H1 (cell line): ENCODE results near the gene BTAF1. TPM values are rescaled to one million over a fixed set of nuclear protein-coding genes. Genes with fewer than 3 reads are reported as not detected.

Source experiments
- CTCF ChIA-PET: fragments of 300-600 bp; sonication (Branson Sonifier 250); formaldehyde crosslinking; loops from one replicate; lab custom pipeline; 2021; ENCODE audit not compliant: partially characterized antibody; lab: Charles Lee
- POLR2A ChIA-PET: fragments of 300-600 bp; sonication (Branson Sonifier 250); formaldehyde crosslinking; loops from one replicate; lab custom pipeline; 2021; ENCODE audit warnings: inconsistent platforms; ENCODE audit not compliant: partially characterized antibody; lab: Charles Lee
- DNase-seq, 2 experiments: peaks; one replicate each; pipeline versions ENCODE4 v3.0.0 to v3.0.0-alpha.2; 2010 to 2022; ENCODE audit warnings: low spot score in 2 of 2, low read depth in 1 of 2, mixed read lengths in 1 of 2
- FAIRE-seq: peaks from 2 replicates; lab custom pipeline; 2011; peaks lifted over from hg19 to GRCh38; lab: Jason Lieb, UNC
- H2AFZ ChIP-seq: 2 replicates; pipeline ENCODE4 v1.8.1; 2012; ENCODE audit warnings: low read length, inconsistent platforms
- H2AK5ac ChIP-seq: 2 replicates; pipeline ENCODE4 v1.6.1; 2013; ENCODE audit warnings: low read depth, low read length
- H2BK120ac ChIP-seq: replicated peaks from 2 replicates; pipeline ENCODE3; 2013; ENCODE audit warnings: low read depth, low read length, inconsistent platforms
- H2BK12ac ChIP-seq: 2 replicates; pipeline ENCODE4 v1.6.1; 2013; ENCODE audit warnings: low read depth, low read length
- H2BK15ac ChIP-seq: 2 replicates; pipeline ENCODE4 v1.6.1; 2013; ENCODE audit warnings: low read length
- H2BK20ac ChIP-seq: 2 replicates; pipeline ENCODE4 v1.6.1; 2013; ENCODE audit warnings: low read length
- H2BK5ac ChIP-seq: 2 replicates; pipeline ENCODE4 v1.6.1; 2013; ENCODE audit warnings: low read depth, low read length
- H3K14ac ChIP-seq: 2 replicates; pipeline ENCODE4 v1.6.1; 2013; ENCODE audit warnings: inconsistent platforms; ENCODE audit not compliant: insufficient read length
- H3K18ac ChIP-seq: 2 replicates; pipeline ENCODE4 v1.6.1; 2013; ENCODE audit warnings: low read length; ENCODE audit errors: extremely low read depth
- H3K23ac ChIP-seq: 2 replicates; pipeline ENCODE4 v1.6.1; 2013; ENCODE audit warnings: inconsistent platforms; ENCODE audit not compliant: insufficient read length
- H3K23me2 ChIP-seq: 2 replicates; pipeline ENCODE4 v1.6.1; 2013; ENCODE audit warnings: low read depth, low read length
- H3K27ac ChIP-seq: 2 replicates; pipeline ENCODE4 v1.6.1; 2011; ENCODE audit warnings: low read depth, low read length, inconsistent platforms
- H3K27me3 ChIP-seq, 4 experiments: replicated peaks in 1 of 4; 1 replicate in 1 of 4; 2 replicates in 3 of 4; pipeline versions ENCODE4 v1.6.1 to v1.8.1; 2011 to 2013; ENCODE audit warnings: low read length in 3 of 4, mild to moderate bottlenecking in 3 of 4, inconsistent platforms in 2 of 4, mixed read lengths in 2 of 4, moderate library complexity in 1 of 4; ENCODE audit not compliant: control insufficient read depth in 3 of 4, insufficient read depth in 3 of 4; ENCODE audit errors: extremely low read depth in 1 of 4
- H3K36me3 ChIP-seq, 4 experiments: 2 replicates each; pipeline versions ENCODE4 v1.6.1 to v1.8.1; 2011 to 2013; ENCODE audit warnings: mild to moderate bottlenecking in 4 of 4, low read length in 3 of 4, moderate library complexity in 2 of 4, control low read depth in 1 of 4, inconsistent platforms in 1 of 4; ENCODE audit not compliant: insufficient read depth in 4 of 4, control insufficient read depth in 2 of 4
- H3K4ac ChIP-seq: replicated peaks from 2 replicates; pipeline ENCODE3; 2013; ENCODE audit warnings: low read length, low read depth, mixed read lengths, inconsistent platforms; ENCODE audit not compliant: insufficient read length
- H3K4me1 ChIP-seq, 4 experiments: replicated peaks in 1 of 4; 1 replicate in 1 of 4; 2 replicates in 3 of 4; pipeline versions ENCODE4 v1.6.1 to v1.8.1; 2011 to 2013; ENCODE audit warnings: low read length in 3 of 4, inconsistent platforms in 2 of 4, mixed read lengths in 1 of 4; ENCODE audit not compliant: insufficient read depth in 4 of 4, control insufficient read depth in 3 of 4
- H3K4me2 ChIP-seq, 2 experiments: 2 replicates each; pipeline versions ENCODE4 v1.6.1 to v1.8.1; 2011 to 2013; ENCODE audit warnings: low read depth in 2 of 2, low read length in 2 of 2, control low read depth in 1 of 2, inconsistent platforms in 1 of 2, mild to moderate bottlenecking in 1 of 2; ENCODE audit not compliant: insufficient read depth in 1 of 2
- H3K4me3 ChIP-seq, 4 experiments: fragments of 200-600, 300-600 bp in 1 of 4; sonication (generic), shearing (Covaris generic), sonication (Bioruptor Twin) in 1 of 4; 2 replicates each; pipeline versions ENCODE4 v1.5.1 to v1.8.1; 2011 to 2016; ENCODE audit warnings: low read length in 4 of 4, low read depth in 3 of 4, control low read depth in 2 of 4, inconsistent platforms in 2 of 4, mild to moderate bottlenecking in 2 of 4, mixed read lengths in 1 of 4, moderate library complexity in 1 of 4; ENCODE audit not compliant: insufficient read depth in 2 of 4; ENCODE audit errors: extremely low read depth in 1 of 4
- H3K56ac ChIP-seq: replicated peaks from 2 replicates; pipeline ENCODE3; 2013; ENCODE audit warnings: low read depth, mild to moderate bottlenecking, mixed read lengths, low read length, inconsistent platforms; ENCODE audit not compliant: insufficient read length
- H3K79me1 ChIP-seq: 2 replicates; pipeline ENCODE4 v1.6.1; 2013; ENCODE audit warnings: low read depth, low read length, control low read depth
- H3K79me2 ChIP-seq, 2 experiments: 2 replicates each; pipeline versions ENCODE4 v1.6.1 to v1.8.1; 2012 to 2013; ENCODE audit warnings: low read length in 2 of 2, mild to moderate bottlenecking in 2 of 2, inconsistent platforms in 1 of 2; ENCODE audit not compliant: insufficient read depth in 2 of 2, control insufficient read depth in 1 of 2
- H3K9ac ChIP-seq, 4 experiments: replicated peaks in 1 of 4; 1 replicate in 1 of 4; 2 replicates in 3 of 4; pipeline versions ENCODE4 v1.6.1 to v1.8.1; 2011 to 2013; ENCODE audit warnings: low read depth in 3 of 4, low read length in 3 of 4, control low read depth in 2 of 4, mild to moderate bottlenecking in 2 of 4, moderate library complexity in 2 of 4, inconsistent platforms in 1 of 4; ENCODE audit errors: extremely low read depth in 1 of 4
- H3K9me3 ChIP-seq, 2 experiments: 2 replicates each; pipeline versions ENCODE4 v1.6.1 to v1.8.1; 2012 to 2013; ENCODE audit warnings: mild to moderate bottlenecking in 2 of 2, moderate library complexity in 2 of 2, control low read depth in 1 of 2, inconsistent platforms in 1 of 2, low read depth in 1 of 2, low read length in 1 of 2, mixed read lengths in 1 of 2; ENCODE audit not compliant: insufficient read depth in 2 of 2
- H4K20me1 ChIP-seq, 2 experiments: replicated peaks in 1 of 2; 2 replicates each; pipeline versions ENCODE3 to v1.8.1; 2011 to 2013; ENCODE audit warnings: inconsistent platforms in 2 of 2, low read length in 2 of 2, mild to moderate bottlenecking in 1 of 2; ENCODE audit not compliant: insufficient read depth in 2 of 2, control insufficient read depth in 1 of 2
- H4K5ac ChIP-seq: 2 replicates; pipeline ENCODE4 v1.6.1; 2013; ENCODE audit warnings: low read length, low read depth, mixed read lengths, inconsistent platforms; ENCODE audit not compliant: insufficient read length
- H4K8ac ChIP-seq: 2 replicates; pipeline ENCODE4 v1.8.0; 2013; ENCODE audit warnings: mild to moderate bottlenecking, moderate library complexity, low read length, inconsistent platforms; ENCODE audit not compliant: insufficient read depth; ENCODE audit errors: extremely low read depth
- H4K91ac ChIP-seq: replicated peaks from 2 replicates; pipeline ENCODE3; 2013; ENCODE audit warnings: low read length, mixed read lengths, inconsistent platforms; ENCODE audit not compliant: insufficient read length
- ATF3 ChIP-seq: IDR thresholded peaks from 2 replicates; pipeline ENCODE4 v1.6.1; 2011; ENCODE audit warnings: low read depth, mild to moderate bottlenecking, low read length; ENCODE audit not compliant: insufficient read depth
- HDAC6 ChIP-seq: IDR thresholded peaks from one replicate; pipeline ENCODE4 v1.7.1; 2012; ENCODE audit warnings: low read depth, mild to moderate bottlenecking, inconsistent platforms, low read length, moderate library complexity
- WGBS, 2 experiments: shearing (Covaris generic) in 1 of 2; methylation state at CpG; one replicate each; pipeline versions ENCODE4 v1.1.6 to v1.1.7; 2013 to 2015; ENCODE audit warnings: low lambda C conversion rate in 2 of 2, mixed read lengths in 2 of 2, inconsistent platforms in 1 of 2, low coverage in 1 of 2, missing lambda C conversion rate in 1 of 2; ENCODE audit not compliant: insufficient replicate concordance in 2 of 2, insufficient coverage in 1 of 2, insufficient read length in 1 of 2; ENCODE audit errors: extremely low coverage in 1 of 2, missing lambda C conversion rate in 1 of 2; 5-methylcytosine and 5-hydroxymethylcytosine counted together
- polyA plus RNA-seq, 7 experiments: library from polyadenylated mRNA; depleted of rRNA in 3 of 7; stranded (reverse) in 5 of 7; unstranded in 2 of 7; fragments of >200 nt in 5 of 7; fragments of 200-250 nt in 2 of 7; gene quantifications; 1 replicate in 5 of 7; 2 replicates in 1 of 7; 4 replicates in 1 of 7; pipeline versions ENCODE4 v1.2.1 to v1.2.3, GENCODE V29; 2011 to 2013; ENCODE audit warnings: missing spikeins in 2 of 7, mixed read lengths in 2 of 7
- total RNA-seq: library from RNA; stranded (reverse); fragmentation: NEBNext Ultra II Directional; extraction: Animal tissue kit (Norgen Biotek cat#: 25700); gene quantifications from 2 replicates; pipeline ENCODE4 v1.2.1, GENCODE V29; 2021

The BTAF1 gene
- total and polyA plus RNA-seq, 2 of the 8 experiments (the other 6 are each of a cell fraction or from before 2014, with no cell fraction given), result 24.5 to 39.1 TPM

- no peak overlapping the region for H3K27ac ChIP-seq
- H3K9me3 ChIP-seq, result no peaks in the 10 kb centered on the region
- no peak overlapping the region for H2BK20ac ChIP-seq
- H3K56ac ChIP-seq, result no peak overlapping the region
- H4K20me1 ChIP-seq, result no peaks in the 10 kb centered on the region
- WGBS, 2 experiments, result 98% methylated on average over 2 of the region's 2 CpGs; no CpG with 5 or more reads in 1 of the 2 experiments
- no peak overlapping the region for H3K4me3 ChIP-seq
- no peak for DNase-seq
- H3K4me2 ChIP-seq, result no peak overlapping the region
- no peaks in the 10 kb centered on the region for H3K4me1 ChIP-seq
- H4K91ac ChIP-seq, result no peak overlapping the region
- H3K79me2 ChIP-seq, result no peaks in the 10 kb centered on the region
- no peak overlapping the region for H2BK120ac ChIP-seq
- peaks cover 0 to 20% (median 4%) of the 10 kb centered on the region in 4 experiments; a peak in 4 of 8 replicates for H3K36me3 ChIP-seq
- H3K18ac ChIP-seq, result no peak overlapping the region
- no peak overlapping the region for H3K9ac ChIP-seq
- no peak overlapping the region for H2BK5ac ChIP-seq
- no peak overlapping the region for H3K23ac ChIP-seq
- H3K14ac ChIP-seq, result no peak overlapping the region
- no peaks in the 10 kb centered on the region for H3K27me3 ChIP-seq
- no peaks in the 10 kb centered on the region for H3K23me2 ChIP-seq
- H2BK15ac ChIP-seq, result no peak overlapping the region
- no peak overlapping the region for H2BK12ac ChIP-seq
- no peak overlapping the region for H4K5ac ChIP-seq
- H2AK5ac ChIP-seq, result no peak overlapping the region
- no peak overlapping the region for H2AFZ ChIP-seq
- ChIA-PET CTCF (no interaction called here), POLR2A (no interaction called here)
- H3K4ac ChIP-seq, result no peak overlapping the region
- FAIRE-seq, result peak; percentile 13
- H3K79me1 ChIP-seq, result no peaks in the 10 kb centered on the region
- H4K8ac ChIP-seq, result no peak overlapping the region
- TF ChIP-seq ATF3 (no peak), HDAC6 (no peak)
Measured at GRCh38 chr10:92003258-92003657, 79.7 kb downstream of the BTAF1 start.
